Duodenal mucosa (tissue), 2 donors: Measurements from ENCODE around the gene MTCL1.

Experiments used
- H3K27ac ChIP-seq: one replicate; pipeline ENCODE4 v1.7.0; 2013; ENCODE audit warnings: low read depth, low read length
- H3K27me3 ChIP-seq, 2 donors: one replicate each; pipeline ENCODE4 v1.7.0; 2013; ENCODE audit warnings: low read length in 2 of 2, control low read depth in 1 of 2; ENCODE audit not compliant: insufficient read depth in 2 of 2, control insufficient read depth in 1 of 2
- H3K36me3 ChIP-seq, 2 donors: one replicate each; pipeline ENCODE4 v1.7.0; 2013; ENCODE audit warnings: low read length in 2 of 2, control low read depth in 1 of 2; ENCODE audit not compliant: insufficient read depth in 2 of 2, control insufficient read depth in 1 of 2
- H3K4me1 ChIP-seq, 2 donors: one replicate each; pipeline ENCODE4 v1.7.0; 2013; ENCODE audit warnings: low read length in 2 of 2, control low read depth in 1 of 2; ENCODE audit not compliant: insufficient read depth in 2 of 2, control insufficient read depth in 1 of 2
- H3K4me3 ChIP-seq, 2 donors: one replicate each; pipeline ENCODE4 v1.7.0; 2013; ENCODE audit warnings: low read length in 2 of 2, low read depth in 1 of 2
- H3K9ac ChIP-seq, 2 donors: one replicate each; pipeline ENCODE4 v1.7.0; 2013; ENCODE audit warnings: low read length in 2 of 2, low read depth in 1 of 2
- H3K9me3 ChIP-seq, 2 donors: one replicate each; pipeline ENCODE4 v1.7.0; 2013; ENCODE audit warnings: low read length in 2 of 2, control low read depth in 1 of 2; ENCODE audit not compliant: control insufficient read depth in 1 of 2

The MTCL1 gene

DNA sequence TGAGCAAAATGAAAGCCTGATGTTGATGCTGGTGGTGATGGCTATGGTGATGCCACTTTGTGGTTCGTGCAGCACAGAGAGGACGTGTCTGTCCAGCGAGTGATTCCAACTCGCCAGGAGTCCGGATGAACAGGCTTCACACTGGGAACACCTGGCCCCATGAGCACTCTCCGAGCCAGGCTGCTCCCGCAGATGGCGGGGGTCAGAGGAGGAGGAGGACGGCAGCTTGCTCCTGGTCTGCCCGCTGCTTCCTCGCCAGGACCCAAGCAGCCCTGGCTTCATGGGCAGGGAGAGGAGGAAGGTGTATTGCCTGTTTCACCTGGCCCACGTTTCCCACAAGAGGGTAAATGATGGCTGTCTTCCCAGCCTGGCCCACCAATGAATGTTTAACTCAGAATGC lies 121.6 kb downstream of the MTCL1 start:
- no peak overlapping the region for H3K9ac ChIP-seq

DNA sequence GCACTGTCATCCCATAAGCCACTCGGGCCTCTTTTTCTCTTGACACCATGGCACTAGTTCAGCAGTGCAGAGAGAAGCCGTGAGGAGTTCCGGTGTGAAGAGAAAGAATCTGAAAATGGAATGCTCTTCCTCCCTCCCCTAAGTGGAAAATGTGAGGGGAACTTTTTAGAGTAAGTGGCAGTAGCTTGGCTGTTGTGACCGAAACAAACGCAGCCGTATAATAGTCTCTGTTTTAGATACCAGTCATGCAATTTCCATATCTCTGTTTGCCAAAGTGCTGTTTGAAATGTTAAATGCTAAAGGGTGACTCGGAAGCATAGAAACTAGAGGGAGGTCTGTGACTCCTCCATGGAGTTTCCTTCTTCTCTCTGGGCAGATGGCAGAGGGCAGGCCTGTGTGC lies 122.9 kb downstream of the MTCL1 start:
- H3K4me1 ChIP-seq = no peaks in the 10 kb centered on the region
- peaks cover 0 to 2% of the 10 kb centered on the region in 2 donors for H3K27me3 ChIP-seq
- H3K27ac ChIP-seq = no peak overlapping the region
- H3K36me3 ChIP-seq = no peaks in the 10 kb centered on the region
- no peak overlapping the region for H3K4me3 ChIP-seq
- no peak overlapping the region for H3K9ac ChIP-seq
- no peaks in the 10 kb centered on the region for H3K9me3 ChIP-seq

More for the DNA sequence above, 121.6 kb downstream of the MTCL1 start:
- Histone ChIP-seq H3K36me3 (no peaks in the 10 kb centered on the region), H3K27ac (no peak overlapping the region), H3K4me3 (no peak overlapping the region), H3K9me3 (no peaks in the 10 kb centered on the region), H3K27me3 (peaks cover 0 to 2% of the 10 kb centered on the region in 2 donors), H3K4me1 (no peaks in the 10 kb centered on the region)

GRCh38 chr18:8828798-8829197 lies 123.4 kb downstream of the MTCL1 start:
- H3K9ac ChIP-seq = no peak overlapping the region
- H3K36me3 ChIP-seq = no peaks in the 10 kb centered on the region
- H3K9me3 ChIP-seq = no peaks in the 10 kb centered on the region
- no peak overlapping the region for H3K4me3 ChIP-seq
- H3K27me3 ChIP-seq = peaks cover 0 to 2% of the 10 kb centered on the region in 2 donors
- H3K4me1 ChIP-seq = no peaks in the 10 kb centered on the region
- H3K27ac ChIP-seq = no peak overlapping the region

DNA sequence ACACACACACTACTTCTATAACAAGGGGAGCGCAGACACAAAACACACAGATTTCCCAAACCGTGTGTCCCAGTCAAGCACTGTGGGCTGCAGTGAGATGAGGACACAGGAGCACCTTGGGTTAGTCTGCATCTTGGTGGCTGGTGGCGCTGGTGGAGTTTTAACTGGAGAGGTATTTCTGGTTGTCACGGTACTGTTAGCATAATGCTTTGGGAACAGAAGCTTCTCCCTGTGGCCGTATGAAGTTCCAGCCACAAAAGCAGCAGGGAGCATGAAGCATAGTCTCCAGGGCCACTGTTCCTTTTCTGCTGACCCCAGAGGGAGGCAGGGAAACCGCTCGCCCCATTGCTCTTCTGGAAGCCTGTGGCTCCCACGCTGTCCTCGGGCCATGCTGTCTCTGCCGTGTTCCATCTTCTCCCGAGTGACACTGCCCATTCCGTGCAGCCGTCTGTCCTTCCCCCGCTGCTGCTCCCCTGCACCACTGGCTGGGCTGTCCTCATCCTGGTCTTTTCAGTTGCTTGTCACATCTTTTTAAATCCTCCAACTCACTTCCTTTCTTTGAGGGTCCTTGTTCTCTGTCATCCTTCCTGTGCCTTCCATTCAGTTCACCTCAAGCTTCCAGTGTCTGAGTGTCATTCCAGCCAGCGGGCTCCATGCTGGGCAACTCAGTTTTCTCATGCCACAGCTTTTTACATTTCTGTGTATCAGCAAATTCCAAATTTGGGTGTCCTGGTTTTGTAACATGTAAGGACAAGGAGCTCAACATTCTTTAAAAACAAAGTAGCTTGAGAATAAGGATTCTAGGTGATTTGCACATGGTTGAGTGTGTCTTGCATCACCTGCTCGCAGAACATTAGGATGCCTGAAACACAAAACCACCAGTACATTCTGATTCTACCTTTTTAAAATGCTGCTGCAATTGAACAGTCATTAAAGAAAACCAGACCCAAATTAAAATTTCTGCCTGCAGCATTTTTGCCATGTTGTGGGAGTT lies 125.0 kb downstream of the MTCL1 start:
- Histone ChIP-seq H3K9me3 (no peaks in the 10 kb centered on the region), H3K27me3 (peaks cover 0 to 2% of the 10 kb centered on the region in 2 donors), H3K36me3 (no peaks in the 10 kb centered on the region), H3K9ac (no peak overlapping the region), H3K27ac (no peak overlapping the region), H3K4me3 (no peak overlapping the region), H3K4me1 (no peaks in the 10 kb centered on the region)

- no peaks in the 10 kb centered on the region for H3K9me3 ChIP-seq
- H3K27ac ChIP-seq = no peak overlapping the region
- H3K9ac ChIP-seq = no peak overlapping the region
- H3K4me1 ChIP-seq = no peaks in the 10 kb centered on the region
- H3K4me3 ChIP-seq = no peak overlapping the region
- H3K36me3 ChIP-seq = no peaks in the 10 kb centered on the region
- H3K27me3 ChIP-seq = peaks cover 0 to 2% of the 10 kb centered on the region in 2 donors
Observed at GRCh38 chr18:8831112-8831511, 125.8 kb downstream of the MTCL1 start.

GRCh38 chr18:8831531-8831930 lies 126.2 kb downstream of the MTCL1 start:
- Histone ChIP-seq H3K9ac (no peak overlapping the region), H3K4me3 (no peak overlapping the region), H3K9me3 (no peaks in the 10 kb centered on the region), H3K27ac (no peak overlapping the region), H3K27me3 (peaks cover 0 to 2% of the 10 kb centered on the region in 2 donors), H3K36me3 (no peaks in the 10 kb centered on the region), H3K4me1 (no peaks in the 10 kb centered on the region)

DNA sequence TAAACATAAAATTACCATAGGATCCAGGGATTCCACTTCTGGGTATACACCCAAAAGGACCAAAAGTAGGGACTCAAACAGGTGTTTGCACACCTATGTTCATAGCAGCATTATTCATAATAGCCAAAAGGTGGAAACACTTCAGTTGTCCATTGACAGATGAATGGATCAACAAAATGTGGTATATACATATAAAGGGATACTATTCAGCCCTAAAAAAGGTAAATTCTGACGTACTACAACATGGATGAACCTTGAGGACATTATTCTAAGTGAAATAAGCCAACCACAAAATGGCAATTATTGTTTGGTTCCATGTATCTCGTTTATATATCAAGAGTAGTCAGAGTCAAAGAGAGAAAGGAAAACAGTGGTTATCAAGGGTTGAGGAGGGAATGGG lies 128.1 kb downstream of the MTCL1 start:
- Histone ChIP-seq H3K4me3 (no peak overlapping the region), H3K9ac (no peak overlapping the region), H3K4me1 (no peaks in the 10 kb centered on the region), H3K9me3 (peaks cover 3 to 6% of the 10 kb centered on the region in 2 donors), H3K27me3 (peaks cover 0 to 2% of the 10 kb centered on the region in 2 donors), H3K36me3 (no peaks in the 10 kb centered on the region), H3K27ac (no peak overlapping the region)

DNA sequence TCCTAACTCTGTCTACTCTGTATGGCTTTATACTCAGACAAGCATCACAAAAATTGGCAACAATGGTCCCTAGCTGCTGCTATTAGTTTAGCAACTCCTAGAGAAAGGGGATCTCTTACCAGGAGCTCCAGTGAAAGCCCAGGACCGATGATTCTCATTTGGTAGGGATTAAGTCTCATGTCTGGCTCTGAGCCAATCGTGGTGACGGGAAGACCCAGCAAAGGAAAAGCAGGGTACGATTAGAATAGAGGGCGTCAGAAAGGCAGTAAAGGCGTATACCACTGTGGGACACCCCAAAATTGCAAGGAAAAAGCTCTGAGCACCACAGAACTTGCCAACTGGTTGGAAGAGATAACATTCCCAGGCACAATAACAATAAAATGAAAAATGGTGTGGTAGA lies 129.5 kb downstream of the MTCL1 start:
- peaks cover 3 to 6% of the 10 kb centered on the region in 2 donors for H3K9me3 ChIP-seq
- H3K36me3 ChIP-seq = no peaks in the 10 kb centered on the region
- H3K27ac ChIP-seq = no peak overlapping the region
- H3K4me3 ChIP-seq = no peak overlapping the region
- H3K9ac ChIP-seq = no peak overlapping the region
- H3K4me1 ChIP-seq = no peaks in the 10 kb centered on the region
- no peaks in the 10 kb centered on the region for H3K27me3 ChIP-seq

GRCh38 chr18:8835521-8835953 lies 130.2 kb downstream of the MTCL1 start:
- Histone ChIP-seq H3K36me3 (no peaks in the 10 kb centered on the region), H3K4me1 (no peaks in the 10 kb centered on the region), H3K9me3 (peaks cover 3 to 6% of the 10 kb centered on the region in 2 donors), H3K27ac (no peak overlapping the region), H3K4me3 (no peak overlapping the region), H3K9ac (no peak overlapping the region), H3K27me3 (no peaks in the 10 kb centered on the region)

- Histone ChIP-seq H3K36me3 (no peaks in the 10 kb centered on the region), H3K27ac (no peak overlapping the region), H3K4me1 (no peaks in the 10 kb centered on the region), H3K4me3 (no peak overlapping the region), H3K9ac (no peak overlapping the region), H3K9me3 (peaks cover 3 to 6% of the 10 kb centered on the region in 2 donors), H3K27me3 (no peaks in the 10 kb centered on the region)
Observed at GRCh38 chr18:8839281-8839680, 133.9 kb downstream of the MTCL1 start.
